Activated CD8-positive, alpha-beta memory T cell treated with anti-CD3 and anti-CD28 coated beads, Interleukin-2, amount 50 U/mL, for 4 hours (primary cell): ENCODE measurements around the gene ZNF883.

ENCODE experiments used
- DNase-seq: peaks from one replicate; pipeline ENCODE4 v3.0.0-alpha.2; 2020

ZNF883 gene

DNA sequence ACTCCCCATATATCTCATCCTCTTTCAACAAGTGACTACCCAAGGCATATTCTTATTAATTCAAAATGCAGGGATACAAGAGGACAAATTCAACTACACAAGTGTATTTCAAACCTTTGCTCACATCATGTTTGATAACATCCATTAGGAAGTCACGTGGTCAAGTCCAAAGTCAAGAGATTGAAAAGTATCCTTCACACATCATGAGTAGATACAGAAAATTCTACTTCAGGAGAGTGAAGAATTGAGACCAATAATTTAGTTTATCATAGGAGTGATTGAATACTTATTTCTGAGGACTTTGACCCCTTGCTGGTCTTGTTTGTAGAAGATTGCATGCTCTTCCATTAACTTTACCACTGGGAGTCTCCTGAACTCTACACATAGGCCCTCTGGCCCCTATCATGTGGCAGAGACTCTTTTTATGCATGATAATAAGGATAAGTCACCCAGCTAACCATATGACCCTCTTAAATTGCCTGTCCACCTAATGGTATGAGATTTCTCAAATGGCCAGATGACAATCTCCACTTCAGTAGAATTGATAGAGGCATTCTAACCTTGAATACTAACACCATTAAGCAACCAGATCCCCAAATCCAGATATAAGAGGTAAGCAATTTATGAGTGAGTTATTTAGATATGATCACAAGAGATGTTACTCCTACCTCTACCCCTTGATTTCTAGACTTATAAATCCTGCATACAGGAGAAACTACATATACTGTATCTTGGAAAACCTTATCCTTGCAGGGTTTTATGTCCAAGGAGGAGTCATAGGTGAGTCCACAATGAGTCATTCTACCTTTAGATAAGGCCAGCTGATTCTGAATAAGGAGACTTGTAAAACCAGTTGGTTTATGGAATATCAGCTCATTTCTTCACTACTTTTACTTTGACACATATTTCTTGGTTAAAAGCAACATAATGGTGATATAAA is 94.7 kb downstream of the ZNF883 start:
- no peak for DNase-seq

DNA sequence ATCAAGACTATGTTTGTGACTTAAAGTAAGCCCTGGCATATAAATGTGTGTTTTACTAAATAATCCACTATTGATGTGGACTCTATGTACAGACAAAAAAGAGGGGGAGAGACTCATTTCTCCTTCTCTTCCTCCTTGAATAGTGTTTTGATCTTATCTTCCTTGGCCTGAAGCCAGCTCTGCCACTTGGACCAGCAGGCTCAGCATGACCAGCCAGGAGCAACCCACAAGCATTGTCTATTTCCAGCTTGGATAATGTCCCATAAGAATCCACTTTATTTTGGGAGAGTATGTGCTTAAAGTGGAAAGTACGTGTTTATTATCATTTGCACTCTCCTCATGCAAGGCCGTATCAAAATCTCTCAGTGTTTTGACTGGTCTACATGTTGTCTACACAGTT is 97.5 kb downstream of the ZNF883 start:
- DNase-seq = no peak

DNA sequence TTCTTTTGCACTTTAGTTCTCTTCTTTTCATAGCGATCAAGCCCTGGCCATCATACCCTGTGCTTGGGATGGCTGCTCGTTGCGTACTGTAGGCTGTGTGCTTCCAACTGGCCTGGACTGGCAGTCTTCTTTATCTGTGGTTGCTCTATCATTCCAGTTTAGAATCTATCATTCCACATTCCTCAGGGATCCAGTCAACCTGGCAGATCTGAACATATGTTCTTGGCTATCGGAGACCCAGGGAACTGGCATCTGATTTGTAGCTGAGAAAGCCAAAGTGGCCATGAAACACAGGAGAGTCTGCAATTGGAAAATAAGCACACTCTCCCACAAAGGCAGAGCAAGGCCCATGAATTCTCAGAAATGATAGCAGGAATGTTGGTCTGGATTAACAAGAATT is 98.7 kb downstream of the ZNF883 start:
- DNase-seq = no peak

DNA sequence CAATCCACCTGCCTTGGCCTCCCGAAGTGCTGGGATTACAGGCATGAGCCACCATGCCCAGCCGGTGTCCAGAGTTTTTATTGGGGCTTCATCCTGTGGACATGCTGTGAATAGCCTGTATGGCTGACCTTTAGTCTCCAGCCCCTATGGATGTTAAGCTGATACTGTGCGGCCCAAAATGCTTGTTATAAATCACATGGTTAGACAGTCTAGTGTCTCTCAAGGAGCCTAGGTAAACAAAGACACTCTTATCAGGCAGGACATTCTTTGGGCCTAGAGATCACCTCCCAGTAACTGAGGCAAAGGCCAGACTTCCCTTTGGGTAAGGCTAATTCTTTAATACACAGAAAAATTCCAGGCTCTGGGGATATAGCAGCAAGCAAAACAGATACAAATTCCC is 99.4 kb downstream of the ZNF883 start:
- DNase-seq = no peak

DNA sequence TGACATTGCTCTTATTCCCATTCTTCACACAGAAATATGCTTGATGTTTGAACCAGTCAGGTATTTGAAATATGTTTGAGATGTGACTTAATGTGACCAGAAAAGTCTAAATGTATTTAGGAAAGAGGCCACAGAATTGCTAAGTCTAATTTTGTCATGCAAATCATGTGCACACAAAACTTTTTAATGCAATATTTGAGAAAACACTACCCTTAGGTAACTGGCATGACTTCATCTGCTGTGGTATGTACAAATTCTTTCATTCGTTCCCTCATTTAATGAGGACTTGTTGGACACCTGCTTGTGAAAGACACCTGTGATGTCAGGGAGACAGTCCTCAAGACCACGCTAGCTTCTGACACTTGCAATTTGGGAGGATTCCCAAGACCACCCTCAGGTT is 100.3 kb downstream of the ZNF883 start:
- DNase-seq = no peak
